Measurements from ENCODE around the gene PASD1.

PASD1 gene

DNA sequence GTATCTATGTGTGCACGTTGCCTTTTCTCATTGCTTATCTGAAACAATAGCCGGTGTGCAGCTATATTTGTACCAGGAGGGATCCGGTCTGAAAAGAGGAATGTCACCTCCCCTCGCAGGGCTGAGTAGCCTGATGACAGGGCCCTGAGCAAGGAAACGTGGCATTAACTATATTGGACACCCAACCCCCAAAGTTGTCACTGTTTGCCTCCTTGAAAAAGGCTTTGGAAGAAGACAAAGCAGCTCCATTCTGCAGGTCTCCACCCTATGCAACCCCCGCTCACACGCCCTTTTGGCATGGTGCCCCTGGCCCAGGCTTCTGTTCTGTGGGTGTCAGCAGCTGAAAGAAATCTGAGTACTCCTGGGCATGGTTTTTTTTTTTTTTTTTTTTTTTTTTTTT lies 140.0 kb downstream of the PASD1 start:
- no peak for DNase-seq (ENCODE audit: low read depth)
- TF ChIP-seq, protein P1, sequence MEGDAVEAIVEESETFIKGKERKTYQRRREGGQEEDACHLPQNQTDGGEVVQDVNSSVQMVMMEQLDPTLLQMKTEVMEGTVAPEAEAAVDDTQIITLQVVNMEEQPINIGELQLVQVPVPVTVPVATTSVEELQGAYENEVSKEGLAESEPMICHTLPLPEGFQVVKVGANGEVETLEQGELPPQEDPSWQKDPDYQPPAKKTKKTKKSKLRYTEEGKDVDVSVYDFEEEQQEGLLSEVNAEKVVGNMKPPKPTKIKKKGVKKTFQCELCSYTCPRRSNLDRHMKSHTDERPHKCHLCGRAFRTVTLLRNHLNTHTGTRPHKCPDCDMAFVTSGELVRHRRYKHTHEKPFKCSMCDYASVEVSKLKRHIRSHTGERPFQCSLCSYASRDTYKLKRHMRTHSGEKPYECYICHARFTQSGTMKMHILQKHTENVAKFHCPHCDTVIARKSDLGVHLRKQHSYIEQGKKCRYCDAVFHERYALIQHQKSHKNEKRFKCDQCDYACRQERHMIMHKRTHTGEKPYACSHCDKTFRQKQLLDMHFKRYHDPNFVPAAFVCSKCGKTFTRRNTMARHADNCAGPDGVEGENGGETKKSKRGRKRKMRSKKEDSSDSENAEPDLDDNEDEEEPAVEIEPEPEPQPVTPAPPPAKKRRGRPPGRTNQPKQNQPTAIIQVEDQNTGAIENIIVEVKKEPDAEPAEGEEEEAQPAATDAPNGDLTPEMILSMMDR (IDR thresholded peaks at IDR 0.05; ENCODE audit: low read depth, low read length, missing control alignments) = no peak
- in situ Hi-C loops (cut with HindIII; ENCODE audit: low sequenced_read_pairs) = no loop called here
- H3K4me3 ChIP-seq (ENCODE audit: low read depth, low read length) = no peak overlapping the region

GRCh38 chrX:151704041-151704663 lies 140.7 kb downstream of the PASD1 start:
- TF ChIP-seq, protein P1 (IDR thresholded peaks at IDR 0.05; ENCODE audit: low read depth, low read length, missing control alignments) = no peak

DNA sequence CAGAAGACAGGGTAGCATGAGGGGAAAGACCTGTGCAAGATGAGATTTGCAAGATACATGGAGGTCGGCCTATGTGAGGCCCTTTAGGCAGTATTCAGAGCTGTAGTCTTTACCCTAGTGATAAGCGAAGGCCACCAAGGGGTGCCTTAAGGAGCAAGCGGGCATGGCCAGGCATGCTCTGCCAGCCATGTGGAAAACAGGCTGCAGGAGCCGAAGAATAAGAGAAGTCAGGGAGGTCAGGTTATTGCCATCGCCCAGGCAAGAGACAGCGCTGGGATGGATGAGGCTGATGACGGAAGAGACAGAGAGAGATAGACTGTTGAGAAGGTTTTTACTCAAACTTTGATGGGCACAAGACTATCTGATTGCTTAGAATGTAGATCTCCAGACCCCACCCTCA lies 145.3 kb downstream of the PASD1 start:
- H3K4me3 ChIP-seq (ENCODE audit: low read depth, low read length) = no peak overlapping the region
- in situ Hi-C loops (cut with HindIII; ENCODE audit: low sequenced_read_pairs) = no loop called here
- TF ChIP-seq, protein P1 (IDR thresholded peaks at IDR 0.05; ENCODE audit: low read depth, low read length, missing control alignments) = no peak
- no peak for DNase-seq (ENCODE audit: low read depth)

More at GRCh38 chrX:151704041-151704663, 140.7 kb downstream of the PASD1 start:
- DNase-seq (ENCODE audit: low read depth) = no peak
- in situ Hi-C loops (cut with HindIII; ENCODE audit: low sequenced_read_pairs) = no loop called here
- no peak overlapping the region for H3K4me3 ChIP-seq (ENCODE audit: low read depth, low read length)

GRCh38 chrX:151710457-151710856 lies 147.0 kb downstream of the PASD1 start:
- in situ Hi-C loops (cut with HindIII; ENCODE audit: low sequenced_read_pairs) = no loop called here
- DNase-seq (ENCODE audit: low read depth) = no peak
- no peak overlapping the region for H3K4me3 ChIP-seq (ENCODE audit: low read depth, low read length)
- TF ChIP-seq, protein P1 (IDR thresholded peaks at IDR 0.05; ENCODE audit: low read depth, low read length, missing control alignments) = no peak

DNA sequence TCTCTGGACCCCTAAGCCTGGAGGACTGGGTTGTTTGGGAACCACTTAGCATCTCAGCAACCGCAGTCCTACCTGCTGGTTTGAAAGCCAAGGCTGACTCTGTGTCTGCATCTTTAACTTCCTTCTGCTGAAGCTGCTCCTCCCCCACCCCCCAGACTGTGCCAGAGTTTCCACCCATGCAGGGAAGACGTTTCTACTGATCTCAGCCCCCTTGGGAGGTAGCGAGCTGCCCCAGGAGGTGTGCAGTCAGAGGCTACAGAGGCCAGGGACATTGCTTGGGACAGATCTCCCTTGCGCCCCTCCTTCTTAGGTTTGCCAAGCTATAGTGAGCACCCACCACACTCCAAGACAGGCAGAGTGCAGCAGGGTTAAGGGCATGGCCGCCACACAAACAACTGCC lies 147.7 kb downstream of the PASD1 start:
- in situ Hi-C loops (cut with HindIII; ENCODE audit: low sequenced_read_pairs) = no loop called here
- TF ChIP-seq, protein P1 (IDR thresholded peaks at IDR 0.05; ENCODE audit: low read depth, low read length, missing control alignments) = no peak
- H3K4me3 ChIP-seq (ENCODE audit: low read depth, low read length) = no peak overlapping the region
- DNase-seq (ENCODE audit: low read depth) = no peak

DNA sequence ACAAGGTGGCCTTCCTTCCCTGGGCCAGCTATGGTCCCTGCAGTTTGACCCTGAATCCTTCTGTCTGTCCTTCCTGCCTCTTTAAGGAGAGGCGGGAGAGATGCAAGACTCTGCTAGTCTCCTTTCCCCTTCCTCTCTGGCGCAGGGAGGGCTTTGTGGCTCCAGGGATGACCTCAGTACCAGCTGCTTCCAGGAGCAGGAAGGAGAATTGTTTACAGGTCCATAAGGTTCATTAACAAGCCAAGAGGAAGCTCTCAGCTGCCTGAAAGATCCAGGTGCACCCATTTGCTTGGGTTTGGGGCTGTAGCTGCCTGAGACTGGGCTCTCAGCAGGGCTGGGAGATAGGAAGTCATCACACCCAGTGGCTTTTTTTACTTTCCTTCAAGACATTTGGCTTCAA lies 148.3 kb downstream of the PASD1 start:
- in situ Hi-C loops (cut with HindIII; ENCODE audit: low sequenced_read_pairs) = no loop called here
- DNase-seq (ENCODE audit: low read depth) = no peak
- H3K4me3 ChIP-seq (ENCODE audit: low read depth, low read length) = no peak overlapping the region
- TF ChIP-seq, protein P1 (IDR thresholded peaks at IDR 0.05; ENCODE audit: low read depth, low read length, missing control alignments) = no peak

All from astrocyte of the cerebellum (primary cell).